ENCODE data around the gene CYB561. TPM values are rescaled to one million over a fixed set of nuclear protein-coding genes. Genes with fewer than 3 reads are reported as not detected.

CYB561 gene
- total RNA-seq, 1 donor from 2014 or later, result 4.2 TPM

GRCh38 chr17:63405020-63405419 lies 41.1 kb downstream of the CYB561 start:
- Histone ChIP-seq H3K27ac (ENCODE audit: low read depth, low read length) (no peak overlapping the region), H3K9me3 (ENCODE audit: control insufficient read depth in 3 of 3, low read length in 3 of 3) (no peaks in the 10 kb centered on the region), H3K4me3 (ENCODE audit: low read length in 3 of 3) (no peak overlapping the region), H3K27me3 (ENCODE audit: control insufficient read depth in 3 of 3, insufficient read depth in 3 of 3, low read length in 3 of 3) (no peaks in the 10 kb centered on the region), H3K4me1 (ENCODE audit: control insufficient read depth in 3 of 3, insufficient read depth in 3 of 3, low read length in 3 of 3) (peaks cover 0 to 4% (median 0%) of the 10 kb centered on the region in 3 donors), H3K36me3 (ENCODE audit: control insufficient read depth in 3 of 3, insufficient read depth in 3 of 3, low read length in 3 of 3) (no peaks in the 10 kb centered on the region), H3K9ac (ENCODE audit: low read depth in 1 of 3, low read length in 3 of 3) (no peak overlapping the region)

- Histone ChIP-seq H3K9me3 (ENCODE audit: control insufficient read depth in 3 of 3, low read length in 3 of 3) (no peaks in the 10 kb centered on the region), H3K27me3 (ENCODE audit: control insufficient read depth in 3 of 3, insufficient read depth in 3 of 3, low read length in 3 of 3) (no peaks in the 10 kb centered on the region), H3K27ac (ENCODE audit: low read depth, low read length) (peak overlapping the region; percentile 21), H3K4me3 (ENCODE audit: low read length in 3 of 3) (no peak overlapping the region), H3K36me3 (ENCODE audit: control insufficient read depth in 3 of 3, insufficient read depth in 3 of 3, low read length in 3 of 3) (no peaks in the 10 kb centered on the region), H3K4me1 (ENCODE audit: control insufficient read depth in 3 of 3, insufficient read depth in 3 of 3, low read length in 3 of 3) (peaks cover 3 to 9% (median 5%) of the 10 kb centered on the region in 3 donors), H3K9ac (ENCODE audit: low read depth in 1 of 3, low read length in 3 of 3) (no peak overlapping the region)
Measured at GRCh38 chr17:63402431-63403212, 43.5 kb downstream of the CYB561 start.

DNA sequence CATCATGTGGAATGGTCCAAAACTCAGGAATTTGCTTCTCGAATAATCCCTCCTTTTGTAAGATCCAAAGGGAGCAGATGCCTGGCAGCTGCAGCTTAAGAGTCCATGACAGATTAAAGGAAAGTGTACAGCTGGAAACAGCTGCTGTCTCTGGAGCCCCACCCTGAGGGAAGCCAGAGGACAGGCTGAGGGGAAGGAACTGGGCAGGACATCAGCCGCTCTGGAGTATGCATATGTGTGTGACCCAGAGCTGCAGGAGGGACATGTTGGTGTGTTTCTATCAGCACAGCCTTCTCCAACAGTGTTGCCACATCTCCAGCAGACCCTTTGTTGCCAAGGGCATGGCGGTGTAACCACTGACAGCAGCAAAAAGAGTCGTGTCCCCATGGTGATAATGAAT lies 46.2 kb downstream of the CYB561 start:
- Histone ChIP-seq H3K36me3 (ENCODE audit: control insufficient read depth in 3 of 3, insufficient read depth in 3 of 3, low read length in 3 of 3) (no peaks in the 10 kb centered on the region), H3K27me3 (ENCODE audit: control insufficient read depth in 3 of 3, insufficient read depth in 3 of 3, low read length in 3 of 3) (no peaks in the 10 kb centered on the region), H3K27ac (ENCODE audit: low read depth, low read length) (peak overlapping the region; percentile 28), H3K9me3 (ENCODE audit: control insufficient read depth in 3 of 3, low read length in 3 of 3) (no peaks in the 10 kb centered on the region), H3K4me1 (ENCODE audit: control insufficient read depth in 3 of 3, insufficient read depth in 3 of 3, low read length in 3 of 3) (peaks cover 6 to 13% (median 13%) of the 10 kb centered on the region in 3 donors), H3K4me3 (ENCODE audit: low read length in 3 of 3) (no peak overlapping the region), H3K9ac (ENCODE audit: low read depth in 1 of 3, low read length in 3 of 3) (no peak overlapping the region)

DNA sequence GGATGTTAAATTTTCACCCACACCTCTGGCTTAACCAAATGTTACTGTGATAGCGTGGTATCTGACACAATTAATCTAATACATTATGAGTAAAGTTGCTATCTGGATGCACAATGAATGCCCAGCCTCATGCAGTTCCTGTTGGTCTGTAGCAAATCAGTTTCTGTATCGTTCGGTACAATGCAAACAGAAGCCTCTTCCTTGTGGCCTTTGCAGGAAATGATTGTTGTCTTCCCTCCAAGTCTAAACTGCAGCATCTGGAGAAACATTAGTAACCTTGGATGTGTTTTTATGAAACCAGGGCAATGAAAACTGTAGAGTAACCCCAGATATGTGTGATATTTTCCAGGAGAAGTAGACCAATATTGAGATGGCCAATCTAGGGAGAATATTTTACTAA lies 46.8 kb downstream of the CYB561 start:
- Histone ChIP-seq H3K27ac (ENCODE audit: low read depth, low read length) (peak overlapping the region; percentile 28), H3K4me1 (ENCODE audit: control insufficient read depth in 3 of 3, insufficient read depth in 3 of 3, low read length in 3 of 3) (peaks cover 6 to 16% (median 13%) of the 10 kb centered on the region in 3 donors), H3K4me3 (ENCODE audit: low read length in 3 of 3) (no peak overlapping the region), H3K9ac (ENCODE audit: low read depth in 1 of 3, low read length in 3 of 3) (no peak overlapping the region), H3K36me3 (ENCODE audit: control insufficient read depth in 3 of 3, insufficient read depth in 3 of 3, low read length in 3 of 3) (no peaks in the 10 kb centered on the region), H3K9me3 (ENCODE audit: control insufficient read depth in 3 of 3, low read length in 3 of 3) (no peaks in the 10 kb centered on the region), H3K27me3 (ENCODE audit: control insufficient read depth in 3 of 3, insufficient read depth in 3 of 3, low read length in 3 of 3) (no peaks in the 10 kb centered on the region)

DNA sequence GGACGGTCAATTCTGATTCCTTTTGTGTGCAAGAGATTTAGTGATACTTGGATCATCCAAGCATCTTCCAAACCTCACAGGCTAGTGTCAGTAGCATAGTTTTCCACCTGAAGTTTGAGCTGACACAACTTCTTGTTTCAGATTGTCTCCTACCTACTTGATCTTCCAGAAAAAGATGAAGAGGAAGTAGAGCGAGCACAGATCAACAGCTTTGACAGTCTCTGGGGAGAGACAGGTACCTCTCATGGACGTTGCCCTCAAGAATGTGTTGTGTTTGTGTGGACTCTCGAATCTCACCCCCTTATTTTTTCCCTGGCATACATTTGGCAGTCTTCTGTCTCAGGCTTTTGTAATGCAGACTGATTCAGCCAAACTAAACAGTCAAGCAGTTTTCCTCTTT lies 47.4 kb downstream of the CYB561 start:
- no peaks in the 10 kb centered on the region for H3K9me3 ChIP-seq (ENCODE audit: control insufficient read depth in 3 of 3, low read length in 3 of 3)
- no peaks in the 10 kb centered on the region for H3K36me3 ChIP-seq (ENCODE audit: control insufficient read depth in 3 of 3, insufficient read depth in 3 of 3, low read length in 3 of 3)
- H3K27ac ChIP-seq (ENCODE audit: low read depth, low read length), result peak overlapping the region; percentile 28
- no peak overlapping the region for H3K9ac ChIP-seq (ENCODE audit: low read depth in 1 of 3, low read length in 3 of 3)
- H3K27me3 ChIP-seq (ENCODE audit: control insufficient read depth in 3 of 3, insufficient read depth in 3 of 3, low read length in 3 of 3), result no peaks in the 10 kb centered on the region
- peaks cover 6 to 16% (median 13%) of the 10 kb centered on the region in 3 donors for H3K4me1 ChIP-seq (ENCODE audit: control insufficient read depth in 3 of 3, insufficient read depth in 3 of 3, low read length in 3 of 3)
- H3K4me3 ChIP-seq (ENCODE audit: low read length in 3 of 3), result no peak overlapping the region

DNA sequence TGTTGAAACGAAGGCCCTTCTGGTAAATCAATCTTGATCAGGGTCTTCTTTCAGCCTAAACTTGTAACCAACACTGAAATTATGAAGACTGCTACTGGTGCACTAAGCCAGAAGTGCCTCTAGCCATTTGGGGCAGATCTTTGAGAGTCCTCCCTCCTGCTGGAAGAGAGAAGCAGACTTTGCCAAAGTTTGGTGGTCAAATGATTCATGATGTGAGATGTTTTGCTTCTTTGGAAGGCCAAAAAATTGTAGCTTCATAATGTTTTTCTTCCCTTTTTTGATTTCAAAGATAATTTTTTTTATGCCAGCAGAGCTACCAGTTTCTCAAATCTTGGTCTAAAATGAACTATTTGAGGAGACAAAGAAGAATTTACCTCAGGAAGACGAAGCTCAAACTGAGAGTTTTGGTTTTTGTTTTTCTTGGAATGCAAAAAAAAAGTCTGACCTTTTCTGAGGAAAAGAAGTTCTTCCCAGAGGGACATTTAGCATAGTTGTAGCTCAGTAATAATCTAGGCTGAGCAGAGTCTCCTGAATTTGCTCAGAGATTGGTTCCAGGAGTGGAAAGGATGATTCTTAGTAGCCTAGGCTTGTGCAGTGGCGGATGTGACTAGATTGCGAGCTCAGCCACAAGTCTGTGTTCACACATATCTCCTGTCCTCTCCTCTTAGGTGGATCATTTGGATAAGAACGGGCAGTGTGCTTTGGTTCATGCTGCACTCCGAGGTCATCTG lies 50.9 kb downstream of the CYB561 start:
- Histone ChIP-seq H3K36me3 (ENCODE audit: control insufficient read depth in 3 of 3, insufficient read depth in 3 of 3, low read length in 3 of 3) (peaks cover 0 to 3% (median 2%) of the 10 kb centered on the region in 3 donors), H3K9ac (ENCODE audit: low read depth in 1 of 3, low read length in 3 of 3) (no peak overlapping the region), H3K9me3 (ENCODE audit: control insufficient read depth in 3 of 3, low read length in 3 of 3) (no peaks in the 10 kb centered on the region), H3K4me3 (ENCODE audit: low read length in 3 of 3) (peak overlapping the region in 1 of 3 donors; percentile 6), H3K27ac (ENCODE audit: low read depth, low read length) (peak overlapping the region; percentile 47), H3K4me1 (ENCODE audit: control insufficient read depth in 3 of 3, insufficient read depth in 3 of 3, low read length in 3 of 3) (peaks cover 6 to 16% (median 11%) of the 10 kb centered on the region in 3 donors), H3K27me3 (ENCODE audit: control insufficient read depth in 3 of 3, insufficient read depth in 3 of 3, low read length in 3 of 3) (no peaks in the 10 kb centered on the region)

DNA sequence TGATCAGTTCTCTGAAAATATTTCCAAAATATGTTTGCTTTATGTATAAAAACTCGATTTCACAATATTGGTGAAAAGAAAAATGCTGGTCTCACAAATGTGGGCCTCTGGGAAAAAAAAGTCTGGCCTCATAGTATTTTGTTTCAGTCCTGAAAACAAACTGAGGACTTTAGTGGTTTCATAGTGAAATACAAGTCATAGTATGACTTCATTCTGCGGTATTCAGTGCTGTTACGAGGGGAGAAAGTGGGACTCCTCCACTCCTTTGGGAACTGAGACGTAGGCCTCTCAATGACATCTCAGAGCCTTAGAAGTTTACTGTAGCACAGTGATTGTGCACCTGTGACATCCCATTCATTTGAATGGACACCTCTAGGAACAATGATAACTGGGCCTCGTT lies 56.0 kb downstream of the CYB561 start:
- no peak overlapping the region for H3K4me3 ChIP-seq (ENCODE audit: low read length in 3 of 3)
- no peak overlapping the region for H3K27ac ChIP-seq (ENCODE audit: low read depth, low read length)
- H3K9me3 ChIP-seq (ENCODE audit: control insufficient read depth in 3 of 3, low read length in 3 of 3), result no peaks in the 10 kb centered on the region
- H3K9ac ChIP-seq (ENCODE audit: low read depth in 1 of 3, low read length in 3 of 3), result no peak overlapping the region
- no peaks in the 10 kb centered on the region for H3K27me3 ChIP-seq (ENCODE audit: control insufficient read depth in 3 of 3, insufficient read depth in 3 of 3, low read length in 3 of 3)
- H3K4me1 ChIP-seq (ENCODE audit: control insufficient read depth in 3 of 3, insufficient read depth in 3 of 3, low read length in 3 of 3), result peaks cover 0 to 4% (median 0%) of the 10 kb centered on the region in 3 donors
- H3K36me3 ChIP-seq (ENCODE audit: control insufficient read depth in 3 of 3, insufficient read depth in 3 of 3, low read length in 3 of 3), result peaks cover 0 to 8% (median 5%) of the 10 kb centered on the region in 3 donors

GRCh38 chr17:63387656-63388340 lies 58.3 kb downstream of the CYB561 start:
- H3K4me3 ChIP-seq (ENCODE audit: low read length in 3 of 3), result no peak overlapping the region
- peaks cover 0 to 8% (median 5%) of the 10 kb centered on the region in 3 donors for H3K36me3 ChIP-seq (ENCODE audit: control insufficient read depth in 3 of 3, insufficient read depth in 3 of 3, low read length in 3 of 3)
- no peaks in the 10 kb centered on the region for H3K27me3 ChIP-seq (ENCODE audit: control insufficient read depth in 3 of 3, insufficient read depth in 3 of 3, low read length in 3 of 3)
- H3K4me1 ChIP-seq (ENCODE audit: control insufficient read depth in 3 of 3, insufficient read depth in 3 of 3, low read length in 3 of 3), result no peaks in the 10 kb centered on the region
- H3K9ac ChIP-seq (ENCODE audit: low read depth in 1 of 3, low read length in 3 of 3), result no peak overlapping the region
- H3K27ac ChIP-seq (ENCODE audit: low read depth, low read length), result no peak overlapping the region
- H3K9me3 ChIP-seq (ENCODE audit: control insufficient read depth in 3 of 3, low read length in 3 of 3), result no peaks in the 10 kb centered on the region

DNA sequence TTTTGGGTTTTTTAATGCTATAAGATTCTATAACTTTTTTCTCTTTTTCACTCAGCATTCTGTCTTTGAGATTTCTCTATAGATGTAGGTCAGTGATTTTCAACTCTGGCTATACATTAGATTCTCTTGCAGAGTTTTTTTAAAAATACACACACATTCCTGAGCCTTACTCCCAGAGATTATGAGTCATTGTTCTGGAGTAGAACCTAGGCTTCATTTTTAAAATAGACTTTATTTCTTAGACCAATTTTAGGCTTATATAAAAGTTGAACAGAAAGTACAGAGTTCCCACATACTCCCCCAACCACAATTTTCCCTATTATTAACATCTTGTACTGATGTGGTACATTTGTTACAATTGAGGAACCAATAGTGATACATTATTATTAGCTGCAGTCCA lies 63.3 kb downstream of the CYB561 start:
- Histone ChIP-seq H3K9ac (ENCODE audit: low read depth in 1 of 3, low read length in 3 of 3) (no peak overlapping the region), H3K27me3 (ENCODE audit: control insufficient read depth in 3 of 3, insufficient read depth in 3 of 3, low read length in 3 of 3) (no peaks in the 10 kb centered on the region), H3K9me3 (ENCODE audit: control insufficient read depth in 3 of 3, low read length in 3 of 3) (no peaks in the 10 kb centered on the region), H3K27ac (ENCODE audit: low read depth, low read length) (no peak overlapping the region), H3K36me3 (ENCODE audit: control insufficient read depth in 3 of 3, insufficient read depth in 3 of 3, low read length in 3 of 3) (peaks cover 0 to 3% (median 0%) of the 10 kb centered on the region in 3 donors), H3K4me3 (ENCODE audit: low read length in 3 of 3) (no peak overlapping the region), H3K4me1 (ENCODE audit: control insufficient read depth in 3 of 3, insufficient read depth in 3 of 3, low read length in 3 of 3) (no peaks in the 10 kb centered on the region)

Measured in skeletal muscle tissue (tissue), 4 donors.